ENCODE data around the gene ARL6IP4. TPM values are rescaled to one million over a fixed set of nuclear protein-coding genes. Genes with fewer than 3 reads are reported as not detected.

Gene ARL6IP4
- total RNA-seq, 2 donors from 2014 or later = 232 to 257 TPM

DNA sequence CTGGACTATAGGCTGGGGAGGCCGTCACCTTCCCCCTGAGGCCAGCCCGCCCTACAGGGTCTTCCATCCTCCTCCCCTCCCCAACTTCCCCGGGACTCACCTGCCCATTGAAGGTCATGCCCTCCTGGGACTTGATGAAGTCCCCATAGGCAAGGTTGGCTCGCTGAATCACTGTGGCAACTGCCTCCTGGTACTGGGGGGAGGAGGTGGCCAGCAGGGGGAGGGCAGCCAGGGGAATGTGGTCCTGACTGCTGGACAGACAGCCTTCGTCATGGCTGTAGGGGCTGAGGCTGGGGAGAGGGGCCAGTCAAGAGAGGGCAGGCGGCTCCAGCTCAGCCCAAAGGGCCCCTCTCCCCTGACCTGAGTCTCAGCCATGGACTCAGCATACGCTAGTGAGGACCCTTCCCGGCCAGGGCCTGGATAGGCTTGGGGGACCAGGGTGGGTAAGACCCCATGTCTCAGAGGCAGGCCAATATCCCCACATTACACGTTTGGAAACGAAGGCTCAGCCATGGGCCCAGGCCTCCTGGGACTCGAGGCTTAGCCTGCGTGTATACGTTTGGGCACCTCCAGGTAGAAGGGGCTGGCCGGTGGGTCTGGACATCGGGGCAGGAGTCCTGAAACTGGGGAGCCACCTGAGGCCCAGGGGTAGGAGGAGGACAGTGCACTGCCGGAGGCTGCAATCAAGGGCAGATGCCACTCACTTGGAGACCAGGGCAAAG lies 16.3 kb downstream of the ARL6IP4 start:
- Histone ChIP-seq H3K36me3 (no peaks in the 10 kb centered on the region), H3K27ac (no peak overlapping the region), H3K9me3 (no peaks in the 10 kb centered on the region), H3K27me3 (replicated peaks; ENCODE audit: insufficient read depth) (no peaks in the 10 kb centered on the region), H3K4me3 (no peak overlapping the region), H3K4me1 (replicated peaks) (no peaks in the 10 kb centered on the region)
- DNase-seq (ENCODE audit: low spot score) = no peak
- intact Hi-C loops (cut with DNase I) = no loop called here
- WGBS = 90% methylated on average over 16 of the region's 16 CpGs
- TF ChIP-seq POLR2A (IDR thresholded peaks at IDR 0.05) (no peak), POLR2AphosphoS5 (IDR thresholded peaks at IDR 0.05) (no peak)
- TF ChIP-seq, protein P1, sequence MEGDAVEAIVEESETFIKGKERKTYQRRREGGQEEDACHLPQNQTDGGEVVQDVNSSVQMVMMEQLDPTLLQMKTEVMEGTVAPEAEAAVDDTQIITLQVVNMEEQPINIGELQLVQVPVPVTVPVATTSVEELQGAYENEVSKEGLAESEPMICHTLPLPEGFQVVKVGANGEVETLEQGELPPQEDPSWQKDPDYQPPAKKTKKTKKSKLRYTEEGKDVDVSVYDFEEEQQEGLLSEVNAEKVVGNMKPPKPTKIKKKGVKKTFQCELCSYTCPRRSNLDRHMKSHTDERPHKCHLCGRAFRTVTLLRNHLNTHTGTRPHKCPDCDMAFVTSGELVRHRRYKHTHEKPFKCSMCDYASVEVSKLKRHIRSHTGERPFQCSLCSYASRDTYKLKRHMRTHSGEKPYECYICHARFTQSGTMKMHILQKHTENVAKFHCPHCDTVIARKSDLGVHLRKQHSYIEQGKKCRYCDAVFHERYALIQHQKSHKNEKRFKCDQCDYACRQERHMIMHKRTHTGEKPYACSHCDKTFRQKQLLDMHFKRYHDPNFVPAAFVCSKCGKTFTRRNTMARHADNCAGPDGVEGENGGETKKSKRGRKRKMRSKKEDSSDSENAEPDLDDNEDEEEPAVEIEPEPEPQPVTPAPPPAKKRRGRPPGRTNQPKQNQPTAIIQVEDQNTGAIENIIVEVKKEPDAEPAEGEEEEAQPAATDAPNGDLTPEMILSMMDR (IDR thresholded peaks at IDR 0.05) = no peak

DNA sequence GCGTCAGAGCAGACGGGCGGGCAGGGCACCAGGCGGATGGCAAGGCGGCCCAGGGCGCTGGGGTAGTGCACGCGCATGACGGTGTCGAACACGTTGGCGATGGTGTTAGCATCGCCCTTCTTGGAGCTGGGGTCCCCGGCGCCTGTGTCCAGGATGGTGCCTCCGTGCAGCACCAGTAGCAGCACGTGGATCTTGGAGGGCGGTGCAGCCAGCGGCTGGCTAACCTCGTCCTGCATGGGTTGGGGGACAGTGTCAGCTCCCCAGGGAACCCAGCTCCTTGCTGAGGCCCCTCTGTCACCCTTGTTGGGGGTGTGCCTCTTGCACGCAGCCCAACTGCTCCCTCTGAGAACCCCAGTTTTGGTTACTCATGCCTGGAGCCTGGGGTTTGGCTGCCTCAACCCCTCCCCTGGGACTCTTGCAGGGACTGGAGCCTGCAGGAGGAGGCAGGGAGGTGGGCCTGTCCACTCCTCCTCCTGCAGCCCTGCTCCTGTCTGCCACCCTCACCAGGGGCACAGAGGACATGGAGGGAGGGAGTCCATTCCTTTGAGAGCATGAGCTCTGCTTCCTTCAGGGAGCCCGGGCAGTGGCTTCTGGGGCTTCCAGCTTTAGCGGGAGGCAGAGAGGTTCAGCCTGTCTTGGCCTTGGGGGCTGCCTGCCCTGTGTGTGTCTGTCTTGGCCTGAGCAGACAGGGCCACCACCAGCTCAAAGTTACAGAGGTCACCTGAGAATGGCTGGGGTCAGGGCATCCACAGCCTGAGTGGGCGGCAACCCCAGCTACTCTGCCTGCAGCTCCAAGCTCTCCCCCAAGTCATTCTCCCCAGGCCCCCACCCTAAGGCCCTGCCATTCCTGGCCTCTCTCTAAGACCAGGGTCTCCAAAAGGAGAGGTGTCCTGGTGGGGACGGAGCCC lies 17.1 kb downstream of the ARL6IP4 start:
- no peak overlapping the region for H3K4me3 ChIP-seq
- no peaks in the 10 kb centered on the region for H3K4me1 ChIP-seq (replicated peaks)
- TF ChIP-seq POLR2AphosphoS5 (IDR thresholded peaks at IDR 0.05) (no peak), POLR2A (IDR thresholded peaks at IDR 0.05) (no peak)
- TF ChIP-seq, protein P1 (IDR thresholded peaks at IDR 0.05) = no peak
- no peaks in the 10 kb centered on the region for H3K36me3 ChIP-seq
- no peaks in the 10 kb centered on the region for H3K27me3 ChIP-seq (replicated peaks; ENCODE audit: insufficient read depth)
- H3K27ac ChIP-seq = no peak overlapping the region
- DNase-seq (ENCODE audit: low spot score) = no peak
- no peaks in the 10 kb centered on the region for H3K9me3 ChIP-seq
- intact Hi-C loops (cut with DNase I) = no loop called here
- 94% methylated on average over 24 of the region's 25 CpGs for WGBS

DNA sequence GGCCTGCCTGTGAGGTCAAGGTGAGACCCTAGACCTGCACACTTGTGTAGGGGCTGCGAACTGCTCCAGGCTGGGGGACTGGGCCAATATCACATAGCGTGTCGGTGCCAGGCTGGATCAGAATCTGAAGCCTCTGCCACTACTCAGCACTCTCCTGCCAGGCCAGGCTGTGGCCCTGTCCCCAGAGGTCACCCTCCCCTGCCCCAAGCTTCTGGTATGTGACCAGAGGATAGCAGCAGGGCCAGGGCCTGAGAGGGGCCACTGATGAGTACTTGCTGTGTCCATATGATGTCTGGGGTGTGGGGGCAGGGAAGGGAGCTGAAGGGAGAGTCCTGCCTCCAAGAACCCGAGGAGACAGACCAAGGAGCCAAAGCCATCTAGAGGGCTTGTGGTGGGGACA lies 17.8 kb downstream of the ARL6IP4 start:
- no peaks in the 10 kb centered on the region for H3K36me3 ChIP-seq
- no peaks in the 10 kb centered on the region for H3K27me3 ChIP-seq (replicated peaks; ENCODE audit: insufficient read depth)
- H3K4me3 ChIP-seq = no peak overlapping the region
- no peaks in the 10 kb centered on the region for H3K9me3 ChIP-seq
- TF ChIP-seq, protein P1 (IDR thresholded peaks at IDR 0.05) = no peak
- no peak for TF ChIP-seq POLR2AphosphoS5 (IDR thresholded peaks at IDR 0.05)
- TF ChIP-seq POLR2A (IDR thresholded peaks at IDR 0.05) = no peak
- DNase-seq (ENCODE audit: low spot score) = no peak
- no peaks in the 10 kb centered on the region for H3K4me1 ChIP-seq (replicated peaks)
- 97% methylated on average over 4 of the region's 4 CpGs for WGBS
- no peak overlapping the region for H3K27ac ChIP-seq
- intact Hi-C loops (cut with DNase I) = no loop called here

DNA sequence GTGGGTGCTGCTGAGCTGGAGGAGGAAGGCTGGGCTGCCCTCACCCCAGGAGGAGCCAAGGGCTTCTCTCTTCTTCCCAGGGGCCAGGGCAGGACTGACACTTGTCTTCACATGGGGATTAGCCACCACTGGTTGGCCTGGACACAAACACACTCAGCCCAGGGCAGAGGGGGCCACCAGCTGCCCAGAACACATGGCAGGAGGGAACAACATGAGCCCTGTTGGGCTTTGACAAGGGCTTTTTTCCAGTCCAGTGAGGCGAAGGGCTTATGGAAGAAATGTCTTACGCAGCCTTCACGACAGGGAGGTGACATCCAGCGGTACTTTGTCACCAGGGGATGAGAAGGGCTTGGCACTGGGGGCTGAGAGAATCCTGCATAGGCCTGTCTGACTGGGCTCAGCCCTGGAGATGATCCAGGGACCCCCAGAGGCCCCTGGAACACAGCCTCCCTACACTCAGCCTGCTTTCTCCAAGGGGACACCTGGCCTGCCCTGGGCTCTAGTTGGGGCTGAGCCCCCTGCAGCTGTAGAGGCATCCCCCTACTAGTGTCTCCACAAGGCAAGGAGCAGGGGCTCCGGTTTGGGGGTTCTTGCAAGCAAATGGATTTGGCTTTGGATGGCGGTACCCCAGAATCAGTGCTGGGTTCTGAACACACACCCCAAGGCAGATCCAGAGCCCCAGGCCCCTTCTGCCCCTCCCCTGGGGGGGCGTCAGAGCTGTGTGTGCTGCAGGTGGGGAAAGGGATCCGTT lies 18.9 kb downstream of the ARL6IP4 start:
- intact Hi-C loops (cut with DNase I) = no loop called here
- WGBS = 88% methylated on average over 8 of the region's 8 CpGs
- Histone ChIP-seq H3K4me1 (replicated peaks) (no peaks in the 10 kb centered on the region), H3K4me3 (no peak overlapping the region), H3K27ac (no peak overlapping the region), H3K36me3 (no peaks in the 10 kb centered on the region), H3K9me3 (no peaks in the 10 kb centered on the region), H3K27me3 (replicated peaks; ENCODE audit: insufficient read depth) (no peaks in the 10 kb centered on the region)
- TF ChIP-seq POLR2AphosphoS5 (IDR thresholded peaks at IDR 0.05) (no peak), POLR2A (IDR thresholded peaks at IDR 0.05) (no peak)
- TF ChIP-seq, protein P1 (IDR thresholded peaks at IDR 0.05) = no peak
- no peak for DNase-seq (ENCODE audit: low spot score)
